Panc1 (cell line): ENCODE data around the gene CGN. TPM values are rescaled to one million over a fixed set of nuclear protein-coding genes. Genes with fewer than 3 reads are reported as not detected.

Source experiments
- ATAC-seq: fragments of 200-7000 bp; cut with Tn5 transposase; 2 replicates; pipeline ENCODE4 v1.9.1; 2020; ENCODE audit warnings: mild to moderate bottlenecking, moderate library complexity
- BruUV-seq: library from RNA; stranded (reverse); fragments of 400-500 nt; replicated peaks from 2 replicates; lab custom pipeline; 2021; lab: Mats Ljungman, UMichigan
- CTCF ChIA-PET: fragments of 300-600 bp; sonication (Branson Sonifier 250); formaldehyde crosslinking; loops from one replicate; lab custom pipeline; 2022; ENCODE audit warnings: antibody characterized with exemption; lab: Charles Lee
- POLR2A ChIA-PET: fragments of 300-600 bp; sonication (Branson Sonifier 250); formaldehyde crosslinking; loops from one replicate; lab custom pipeline; 2022; ENCODE audit warnings: antibody characterized with exemption; lab: Charles Lee
- DNase-seq: peaks from one replicate; pipeline ENCODE4 v3.0.0-alpha.2; 2010; ENCODE audit warnings: low read depth, low spot score
- H3K27ac ChIP-seq: 2 replicates; pipeline ENCODE4 v1.5.1; 2011; ENCODE audit warnings: mild to moderate bottlenecking, low read length, inconsistent platforms
- H3K27me3 ChIP-seq: fragments of 200-500 bp; sonication (Bioruptor generic); 2 replicates; pipeline ENCODE4 v1.6.0; 2014; ENCODE audit warnings: low read length, inconsistent platforms; ENCODE audit not compliant: control insufficient read depth, insufficient read depth
- H3K36me3 ChIP-seq: fragments of 200-500 bp; sonication (Bioruptor generic); 2 replicates; pipeline ENCODE4 v1.5.1; 2014; ENCODE audit warnings: inconsistent platforms, mild to moderate bottlenecking, low read length, moderate library complexity; ENCODE audit not compliant: control insufficient read depth, insufficient read depth
- H3K4me1 ChIP-seq: 2 replicates; pipeline ENCODE4 v1.5.1; 2011; ENCODE audit warnings: inconsistent platforms, mild to moderate bottlenecking, low read length, moderate library complexity; ENCODE audit not compliant: control insufficient read depth, insufficient read depth
- H3K4me3 ChIP-seq, 2 experiments: 2 replicates each; pipeline ENCODE4 v1.5.1; 2011 to 2012; ENCODE audit warnings: low read depth in 2 of 2, low read length in 2 of 2, mild to moderate bottlenecking in 2 of 2, inconsistent platforms in 1 of 2, moderate library complexity in 1 of 2
- H3K9me3 ChIP-seq: fragments of 200-500 bp; sonication (Bioruptor generic); 2 replicates; pipeline ENCODE4 v1.5.1; 2014; ENCODE audit warnings: low read depth, mild to moderate bottlenecking, inconsistent platforms, low read length, moderate library complexity; ENCODE audit not compliant: control insufficient read depth, insufficient read depth
- CTCF ChIP-seq: fragments of 450-650 bp; IDR thresholded peaks from 2 replicates; pipeline ENCODE4 v1.5.1; 2017; ENCODE audit warnings: mild to moderate bottlenecking
- POLR2AphosphoS5 ChIP-seq: IDR thresholded peaks from 2 replicates; pipeline ENCODE4 v1.6.1; 2012; ENCODE audit warnings: mild to moderate bottlenecking, low read depth, low read length, moderate library complexity
- REST ChIP-seq, 2 experiments: IDR thresholded peaks; 2 replicates each; pipeline ENCODE4 v1.6.1; 2011 to 2012; ENCODE audit warnings: low read depth in 2 of 2, control low read depth in 1 of 2, low read length in 1 of 2, mild to moderate bottlenecking in 1 of 2, moderate library complexity in 1 of 2; ENCODE audit not compliant: insufficient read depth in 1 of 2
- SIN3A ChIP-seq: IDR thresholded peaks from 2 replicates; pipeline ENCODE4 v1.6.1; 2012; ENCODE audit warnings: low read depth, mild to moderate bottlenecking, low read length, moderate library complexity, borderline replicate concordance; ENCODE audit not compliant: insufficient read depth
- TCF7L2 ChIP-seq: IDR thresholded peaks from 2 replicates; pipeline ENCODE4 v1.6.1; 2011; ENCODE audit warnings: mild to moderate bottlenecking, low read depth, low read length, inconsistent platforms
- in situ Hi-C: cut with HindIII; loops from 2 replicates; pipeline ENCODE4 v1.10.0; 2016; ENCODE audit warnings: low sequenced_read_pairs, low pct_unique_long_range_greater_than_20kb
- intact Hi-C: fragments of 100-400 bp; cut with micrococcal nuclease; formaldehyde crosslinking; loops from one replicate; pipeline ENCODE4 v1.10.0; 2022; ENCODE audit not compliant: unreplicated experiment
- total RNA-seq: library from RNA; stranded (reverse); gene quantifications from one replicate; pipeline ENCODE4 v1.2.1, GENCODE V29; 2021; ENCODE audit not compliant: unreplicated experiment

Gene CGN
- total RNA-seq, 1 experiment from 2014 or later: 10.2 TPM

GRCh38 chr1:151465026-151465425, 46.2 kb upstream of the CGN start:
- no TSS peak for BruUV-seq
- Histone ChIP-seq H3K9me3 (no peaks in the 10 kb centered on the region), H3K27me3 (no peaks in the 10 kb centered on the region), H3K4me1 (no peaks in the 10 kb centered on the region; the same call in 1 of the 2 replicates), H3K27ac (no peak overlapping the region), H3K36me3 (no peaks in the 10 kb centered on the region), H3K4me3 (no peak overlapping the region)
- in situ Hi-C loops: no loop called here
- DNase-seq: no peak
- POLR2A ChIA-PET: no interaction called here
- intact Hi-C loops: no loop called here
- no peak for ATAC-seq
- no peak for TF ChIP-seq TCF7L2
- TF ChIP-seq REST (IDR thresholded peaks at IDR 0.05; ENCODE audit: insufficient read depth in 1 of 2, low read depth in 2 of 2, low read length in 1 of 2): no peak
- TF ChIP-seq POLR2AphosphoS5: no peak
- TF ChIP-seq SIN3A: no peak
- no peak for TF ChIP-seq CTCF
- CTCF ChIA-PET: interaction anchor here (0.6 kb wide), 1 partner anchor 29 kb away, joined by 3 read pairs; no protein-coding TSS in a partner anchor

GRCh38 chr1:151472856-151473731, 38.1 kb upstream of the CGN start:
- no peaks in the 10 kb centered on the region for H3K36me3 ChIP-seq
- H3K4me1 ChIP-seq: peaks cover 4% of the 10 kb centered on the region
- intact Hi-C loops: no loop called here
- ChIA-PET CTCF (interaction anchor here (0.6 kb wide), 1 partner anchor 279 kb away, joined by 4 read pairs; no protein-coding TSS in a partner anchor), POLR2A (interaction anchor here (0.6 kb wide), 1 partner anchor 70 kb away, joined by 3 read pairs; no protein-coding TSS in a partner anchor)
- in situ Hi-C loops: no loop called here
- H3K27me3 ChIP-seq: no peaks in the 10 kb centered on the region
- ATAC-seq (peak; percentile 89), DNase-seq (no peak)
- no TSS peak for BruUV-seq
- no peaks in the 10 kb centered on the region for H3K9me3 ChIP-seq
- TF ChIP-seq TCF7L2: no peak
- no peak for TF ChIP-seq SIN3A
- no peak for TF ChIP-seq REST (IDR thresholded peaks at IDR 0.05; ENCODE audit: insufficient read depth in 1 of 2, low read depth in 2 of 2, low read length in 1 of 2)
- TF ChIP-seq CTCF: no peak
- H3K27ac ChIP-seq: peak overlapping the region; percentile 87
- H3K4me3 ChIP-seq: peak overlapping the region; percentile 42 to 57
